GM12878 (cell line): ENCODE data around the gene ANKDD1B. TPM values are rescaled to one million over a fixed set of nuclear protein-coding genes. Genes with fewer than 3 reads are reported as not detected.
A peak's percentile ranks its signal among the peaks of the same experiment; 100 is the strongest.

ENCODE experiments used
- ATAC-seq: fragments of 200-7000 bp; cut with Tn5 transposase; 3 replicates; pipeline ENCODE4 v1.9.1; 2020; ENCODE audit warnings: mild to moderate bottlenecking, moderate library complexity
- Bru-seq: library from RNA; stranded (reverse); fragments of 400-500 nt; gene quantifications from one replicate; lab custom pipeline; 2021; lab: Mats Ljungman, UMichigan
- BruChase-seq, 2 experiments: library from RNA; stranded (reverse); fragments of 400-500 nt; gene quantifications; one replicate each; lab custom pipeline; 2021; lab: Mats Ljungman, UMichigan
- BruUV-seq: library from RNA; stranded (reverse); fragments of 400-500 nt; replicated peaks from 2 replicates; lab custom pipeline; 2021; lab: Mats Ljungman, UMichigan
- CTCF ChIA-PET: fragments of 300-600 bp; sonication (Branson Sonifier 250); formaldehyde crosslinking; extraction: SDS; loops from one replicate; lab custom pipeline; 2021; ENCODE audit warnings: inconsistent platforms; lab: Yijun Ruan, JAX
- POLR2A ChIA-PET: fragments of 350-600 bp; formaldehyde crosslinking; extraction: SDS; loops from one replicate; lab custom pipeline; 2021; ENCODE audit warnings: inconsistent platforms; lab: Charles Lee
- RAD21 ChIA-PET: fragments of 300-600 bp; sonication (Branson Sonifier 250); formaldehyde crosslinking; loops from one replicate; lab custom pipeline; 2023; ENCODE audit warnings: antibody characterized with exemption; ENCODE audit not compliant: unreplicated experiment; lab: Charles Lee
- SMC1A ChIA-PET: fragments of 300-600 bp; sonication (Branson Sonifier 250); formaldehyde crosslinking; loops from one replicate; lab custom pipeline; 2023; ENCODE audit not compliant: unreplicated experiment, uncharacterized antibody; lab: Charles Lee
- DNase-seq: peaks from one replicate; pipeline ENCODE4 v3.0.0-alpha.2; 2011; ENCODE audit warnings: low read depth, low spot score
- FAIRE-seq: peaks from 3 replicates; lab custom pipeline; 2011; peaks lifted over from hg19 to GRCh38; lab: Jason Lieb, UNC
- H2AFZ ChIP-seq: 2 replicates; pipeline ENCODE4 v1.6.0; 2011; ENCODE audit warnings: low read depth, low read length, control low read depth; ENCODE audit not compliant: control insufficient read depth
- H3K27ac ChIP-seq: 2 replicates; pipeline ENCODE4 v1.5.1; 2011; ENCODE audit warnings: control low read depth; ENCODE audit not compliant: control insufficient read depth, insufficient read depth
- H3K27me3 ChIP-seq, 2 experiments: replicated peaks in 1 of 2; 2 replicates each; pipeline versions ENCODE4 v1.6.0 to v1.6.1; 2011; ENCODE audit warnings: low read length in 1 of 2; ENCODE audit not compliant: control insufficient read depth in 2 of 2, insufficient read depth in 2 of 2
- H3K36me3 ChIP-seq, 2 experiments: 2 replicates each; pipeline ENCODE4 v1.5.1; 2011; ENCODE audit warnings: low read length in 1 of 2; ENCODE audit not compliant: control insufficient read depth in 2 of 2, insufficient read depth in 2 of 2
- H3K4me1 ChIP-seq: 2 replicates; pipeline ENCODE4 v1.6.1; 2011; ENCODE audit warnings: mild to moderate bottlenecking, low read length, moderate library complexity, mixed read lengths; ENCODE audit not compliant: control insufficient read depth, insufficient read depth
- H3K4me2 ChIP-seq: 2 replicates; pipeline ENCODE4 v1.6.0; 2011; ENCODE audit warnings: control low read depth; ENCODE audit not compliant: control insufficient read depth, insufficient read depth
- H3K4me3 ChIP-seq: fragments of 200-600 bp; sonication (generic); 2 replicates; pipeline ENCODE4 v1.5.1; 2016
- H3K79me2 ChIP-seq: 2 replicates; pipeline ENCODE4 v1.6.0; 2011; ENCODE audit warnings: low read length; ENCODE audit not compliant: control insufficient read depth, insufficient read depth
- H3K9ac ChIP-seq: 2 replicates; pipeline ENCODE4 v1.8.0; 2011; ENCODE audit warnings: low read length, control low read depth, mixed read lengths; ENCODE audit not compliant: control insufficient read depth, insufficient read depth
- H3K9me3 ChIP-seq: replicated peaks from 3 replicates; pipeline ENCODE4 v1.5.1; 2011; ENCODE audit warnings: mild to moderate bottlenecking, low read length; ENCODE audit not compliant: control insufficient read depth, insufficient read depth
- H4K20me1 ChIP-seq: 2 replicates; pipeline ENCODE4 v1.6.0; 2011; ENCODE audit not compliant: control insufficient read depth, insufficient read depth
- HSF1 ChIP-seq: fragments of 150-350 bp; IDR thresholded peaks from 2 replicates; pipeline ENCODE4 v1.6.1; 2014; ENCODE audit warnings: mild to moderate bottlenecking, low read depth, low read length
- IRF3 ChIP-seq: fragments of 450-650 bp; IDR thresholded peaks from 2 replicates; pipeline ENCODE4 v1.6.1; 2014; ENCODE audit warnings: mild to moderate bottlenecking
- MYB ChIP-seq: fragments of 150-350 bp; IDR thresholded peaks from 2 replicates; pipeline ENCODE4 v1.6.1; 2014; ENCODE audit warnings: mild to moderate bottlenecking, low read depth, low read length, borderline replicate concordance
- PKNOX1 ChIP-seq: fragments of 450-650 bp; IDR thresholded peaks from 2 replicates; pipeline ENCODE4 v1.6.1; 2016; ENCODE audit warnings: mild to moderate bottlenecking
- PML ChIP-seq: IDR thresholded peaks from 2 replicates; pipeline ENCODE4 v1.6.1; 2012; ENCODE audit warnings: low read length, inconsistent platforms
- ZBED1 ChIP-seq: IDR thresholded peaks from 2 replicates; pipeline ENCODE4 v1.6.1; 2016; ENCODE audit warnings: borderline replicate concordance
- WGBS: methylation state at CpG from one replicate; pipeline ENCODE4 v1.1.6; 2016; ENCODE audit warnings: low lambda C conversion rate; ENCODE audit not compliant: insufficient replicate concordance, insufficient coverage; ENCODE audit errors: missing lambda C conversion rate; 5-methylcytosine and 5-hydroxymethylcytosine counted together
- in situ Hi-C: fragments of 300-500 bp; cut with MboI; formaldehyde crosslinking; loops from 9 replicates; pipeline ENCODE4 v1.14.3; 2018; ENCODE audit warnings: mixed read lengths
- intact Hi-C: fragments of 100-400 bp; cut with micrococcal nuclease; formaldehyde crosslinking; loops from one replicate; pipeline ENCODE4 v1.14.2; 2022; ENCODE audit not compliant: unreplicated experiment
- long read RNA-seq, 2 experiments: library from polyadenylated mRNA; unstranded; transcript quantifications; one replicate each; pipeline ENCODE4 v2.0.0, GENCODE V29; 2019 to 2020
- polyA minus RNA-seq, 3 experiments: library from RNA; depleted of rRNA, polyadenylated mRNA; stranded (reverse); fragments of >200 nt; gene quantifications; 2 replicates each; pipeline ENCODE4 v1.2.3, GENCODE V29; 2011
- polyA plus RNA-seq, 11 experiments: library from polyadenylated mRNA; depleted of rRNA in 4 of 11; unstranded in 6 of 11; stranded (reverse) in 5 of 11; fragments of >200 nt; fragmentation: Nextera tagmentation in 4 of 11; fragmentation: Illumina TruSeq in 1 of 11; extraction: Ambion mirVana in 4 of 11; extraction: Trizol in 1 of 11; gene quantifications; 1 replicate in 1 of 11; 2 replicates in 10 of 11; pipeline versions ENCODE4 v1.2.1 to v1.2.3, GENCODE V29; 2011 to 2016; ENCODE audit warnings: inconsistent platforms in 2 of 11, missing spikeins in 2 of 11, low read depth in 1 of 11
- total RNA-seq, 4 experiments: library from RNA; depleted of rRNA in 3 of 4; stranded (reverse); fragments of >200 nt in 3 of 4; fragmentation: Illumina TruSeq in 1 of 4; extraction: Trizol in 1 of 4; gene quantifications; 2 replicates each; pipeline versions ENCODE4 v1.2.1 to v1.2.3, GENCODE V29; 2013 to 2021

ANKDD1B gene
- total RNA-seq (2013; cell fraction: nucleolus; rRNA removed), result 2.4 and 2.8 TPM in 2 replicates
- 0.73 and 1.0 TPM in 2 replicates for total RNA-seq (2014; rRNA removed)
- 0.83 and 0.98 TPM in 2 replicates for total RNA-seq (2014; rRNA removed; fragmentation: Illumina TruSeq; extraction: Trizol)
- total RNA-seq (2021), result 0.66 and 0.87 TPM in 2 replicates
- polyA plus RNA-seq (2011; ENCODE audit: low read depth), result 0.21 TPM
- polyA plus RNA-seq (2011; rRNA removed), result 0.68 and 1.1 TPM in 2 replicates
- polyA plus RNA-seq (2011; cell fraction: cytosol; rRNA removed), result 0.05 and 0.12 TPM in 2 replicates
- polyA plus RNA-seq (2011; cell fraction: nucleus; rRNA removed), result 1.3 and 1.6 TPM in 2 replicates
- polyA plus RNA-seq (2012), result 0.52 and 0.70 TPM in 2 replicates
- 0.65 and 0.72 TPM in 2 replicates for polyA plus RNA-seq (2014; fragmentation: Illumina TruSeq; extraction: Trizol)
- polyA plus RNA-seq (2014; fragmentation: Nextera tagmentation; extraction: Ambion mirVana), result 1 to 10 TPM; 1.4 to 2.4 TPM
- 0.39 and 0.65 TPM in 2 replicates for polyA plus RNA-seq (2014; rRNA removed)
- polyA plus RNA-seq (2016; fragmentation: Nextera tagmentation; extraction: Ambion mirVana), result 1 to 10 TPM in 1 of 2 experiments, under 1 TPM in 1; 0.34 to 1.0 TPM
- polyA minus RNA-seq (2011; rRNA and poly(A)+ RNA removed), result 0.29 and 1.3 TPM in 2 replicates
- polyA minus RNA-seq (2011; cell fraction: cytosol; rRNA and poly(A)+ RNA removed), result not detected in 2 replicates
- 0.97 and 2.9 TPM in 2 replicates for polyA minus RNA-seq (2011; cell fraction: nucleus; rRNA and poly(A)+ RNA removed)
- percentile 51 among the genes with signal in this experiment for Bru-seq, nascent RNA
- percentile 68 among the genes with signal in this experiment for BruChase-seq, experiment 1, labeled RNA remaining after a 6-hour chase
- percentile 69 among the genes with signal in this experiment for BruChase-seq, experiment 2, labeled RNA remaining after a 2-hour chase
- long read RNA-seq, experiment 1, result 0 reads
- long read RNA-seq, experiment 2, partial matches to known transcripts, result 3 of 4 reads
- long read RNA-seq, experiment 2, other reads (novel, unspliced or antisense), result 1 of 4 reads

- ChIA-PET SMC1A (interaction anchor here (0.6 kb wide), 1 partner anchor 158 kb away, joined by 3 read pairs; no protein-coding TSS in a partner anchor), CTCF (no interaction called here), POLR2A (interaction anchor here (1.2 kb wide), 1 partner anchor 58 kb away, joined by 3 read pairs; no protein-coding TSS in a partner anchor), RAD21 (no interaction called here)
- H3K4me3 ChIP-seq, result peak within 1 kb of the TSS; percentile 5; the same call in 1 of the 2 replicates
- no peak within 1 kb of the TSS for H3K9ac ChIP-seq
- no peak within 1 kb of the TSS for H2AFZ ChIP-seq
- no peak for DNase-seq
- H3K4me2 ChIP-seq, result peak within 1 kb of the TSS; percentile 20; the same call in 1 of the 2 replicates
- peak; percentile 18 for ATAC-seq
- H3K36me3 ChIP-seq, result no peaks in the 10 kb centered on the region
- H4K20me1 ChIP-seq, result no peaks in the 10 kb centered on the region
- H3K79me2 ChIP-seq, result no peaks in the 10 kb centered on the region
- intact Hi-C loops (no loop called here), in situ Hi-C loops (no loop called here)
- 60% methylated on average over 52 of the region's 52 CpGs for WGBS
- no peaks in the 10 kb centered on the region for H3K4me1 ChIP-seq
- H3K27ac ChIP-seq, result no peak within 1 kb of the TSS
- H3K9me3 ChIP-seq, result no peaks in the 10 kb centered on the region
- TF ChIP-seq IRF3 (no peak), ZBED1 (no peak), MYB (no peak), PKNOX1 (no peak), HSF1 (no peak), PML (no peak)
- no peak for FAIRE-seq
- H3K27me3 ChIP-seq, result no peaks in the 10 kb centered on the region
- BruUV-seq, result no TSS peak
Measured at GRCh38 chr5:75611311-75612225, at the start of gene ANKDD1B. Gene ANKDD1B (plus strand): TSS chr5:75611453. CDS start chr5:75611635, 182 bp downstream.
